ENCODE results near the gene PPP1R37. TPM values are rescaled to one million over a fixed set of nuclear protein-coding genes. Genes with fewer than 3 reads are reported as not detected.

The PPP1R37 gene
- polyA plus RNA-seq, 1 donor from 2014 or later = 53.7 TPM

DNA sequence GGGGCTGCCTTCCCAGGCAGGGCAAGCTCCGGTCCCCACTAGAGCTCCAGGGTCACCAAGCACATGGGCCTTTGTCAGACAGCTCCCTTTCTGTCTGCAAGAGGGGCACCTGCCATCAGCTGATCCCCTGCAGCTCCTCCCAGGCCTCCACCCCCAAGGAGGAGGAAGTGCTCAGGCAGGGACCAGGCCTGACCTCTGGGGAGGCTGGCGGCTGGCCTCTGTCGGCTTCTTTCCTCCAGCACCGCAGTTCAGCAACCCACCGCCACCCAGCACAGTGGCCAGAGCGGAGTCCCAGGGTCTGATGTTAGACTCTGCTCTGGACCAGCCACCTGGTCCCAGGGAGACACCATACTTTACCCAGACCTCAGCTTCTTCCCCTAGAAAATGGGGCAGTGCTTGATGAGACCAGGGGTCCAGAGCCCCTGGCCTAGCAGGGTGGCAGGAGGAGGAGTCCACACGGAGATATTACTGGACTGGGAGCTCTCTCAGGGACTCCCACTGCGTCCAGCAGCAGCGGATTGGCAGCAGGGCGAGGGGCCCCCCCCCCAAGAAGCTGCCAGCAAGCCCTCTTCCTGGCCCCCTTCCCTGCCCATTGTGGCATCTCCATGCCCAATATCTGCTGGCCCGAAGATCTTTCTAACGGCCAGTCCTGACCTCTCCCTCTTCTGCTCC is 43.7 kb downstream of the PPP1R37 start (continued):
- TF ChIP-seq POLR2AphosphoS5 (IDR thresholded peaks at IDR 0.05) = no peak

DNA sequence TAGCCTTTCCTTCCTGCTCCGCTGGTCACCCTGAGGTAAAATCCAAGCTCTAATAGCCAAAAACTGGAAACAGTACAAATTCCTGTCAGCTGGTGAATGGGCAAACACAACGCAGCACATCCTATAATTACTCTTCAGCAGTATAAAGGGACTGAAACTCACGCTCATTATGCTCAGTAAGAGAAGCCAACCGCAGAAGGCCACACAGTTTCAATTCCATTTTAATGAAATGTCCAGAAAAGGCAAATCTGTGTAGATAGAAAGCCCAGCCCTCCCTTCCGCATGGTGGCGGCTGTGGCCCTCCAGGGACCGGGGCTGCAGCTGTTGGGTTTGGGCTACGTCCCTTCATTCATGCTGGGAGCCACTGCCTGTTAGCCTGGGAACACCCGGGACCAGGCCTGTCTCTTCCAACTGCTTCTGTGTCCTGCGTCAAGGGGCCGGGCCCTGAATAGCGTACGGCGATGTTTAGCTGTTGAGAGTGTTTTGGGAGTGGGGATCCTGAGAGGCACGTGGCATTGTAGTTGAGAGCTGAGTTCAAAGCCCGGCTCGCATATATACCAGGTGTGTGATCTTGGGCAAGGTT is 44.3 kb downstream of the PPP1R37 start:
- no peaks in the 10 kb centered on the region for H3F3A ChIP-seq (ENCODE audit: insufficient read depth, low read length, poor library complexity, severe bottlenecking)
- H2AFZ ChIP-seq (ENCODE audit: low read depth, low read length) = no peak overlapping the region
- H3K36me3 ChIP-seq (ENCODE audit: insufficient read depth, low read length) = no peaks in the 10 kb centered on the region
- H3K27ac ChIP-seq (ENCODE audit: low read length) = no peak overlapping the region
- H3K4me3 ChIP-seq (ENCODE audit: low read length) = no peak overlapping the region
- H4K20me1 ChIP-seq (ENCODE audit: insufficient read depth) = no peaks in the 10 kb centered on the region
- H3K9me2 ChIP-seq (ENCODE audit: insufficient read depth, low read length) = no peaks in the 10 kb centered on the region
- H3K9ac ChIP-seq (ENCODE audit: low read length) = no peak overlapping the region
- peaks cover 3% of the 10 kb centered on the region for H3K79me2 ChIP-seq (replicated peaks; ENCODE audit: insufficient read depth, low read length)
- H3K9me3 ChIP-seq (ENCODE audit: low read length) = no peaks in the 10 kb centered on the region
- no peak for TF ChIP-seq POLR2AphosphoS5 (IDR thresholded peaks at IDR 0.05)
- no peak for TF ChIP-seq TAF1 (IDR thresholded peaks at IDR 0.05; ENCODE audit: low read depth)
- TF ChIP-seq SMC3 (conservative IDR thresholded peaks at IDR 0.05; ENCODE audit: poor library complexity) = no peak
- TF ChIP-seq, protein P1, sequence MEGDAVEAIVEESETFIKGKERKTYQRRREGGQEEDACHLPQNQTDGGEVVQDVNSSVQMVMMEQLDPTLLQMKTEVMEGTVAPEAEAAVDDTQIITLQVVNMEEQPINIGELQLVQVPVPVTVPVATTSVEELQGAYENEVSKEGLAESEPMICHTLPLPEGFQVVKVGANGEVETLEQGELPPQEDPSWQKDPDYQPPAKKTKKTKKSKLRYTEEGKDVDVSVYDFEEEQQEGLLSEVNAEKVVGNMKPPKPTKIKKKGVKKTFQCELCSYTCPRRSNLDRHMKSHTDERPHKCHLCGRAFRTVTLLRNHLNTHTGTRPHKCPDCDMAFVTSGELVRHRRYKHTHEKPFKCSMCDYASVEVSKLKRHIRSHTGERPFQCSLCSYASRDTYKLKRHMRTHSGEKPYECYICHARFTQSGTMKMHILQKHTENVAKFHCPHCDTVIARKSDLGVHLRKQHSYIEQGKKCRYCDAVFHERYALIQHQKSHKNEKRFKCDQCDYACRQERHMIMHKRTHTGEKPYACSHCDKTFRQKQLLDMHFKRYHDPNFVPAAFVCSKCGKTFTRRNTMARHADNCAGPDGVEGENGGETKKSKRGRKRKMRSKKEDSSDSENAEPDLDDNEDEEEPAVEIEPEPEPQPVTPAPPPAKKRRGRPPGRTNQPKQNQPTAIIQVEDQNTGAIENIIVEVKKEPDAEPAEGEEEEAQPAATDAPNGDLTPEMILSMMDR (IDR thresholded peaks at IDR 0.05; ENCODE audit: poor library complexity, severe bottlenecking) = no peak
- TF ChIP-seq EZH2 (IDR thresholded peaks at IDR 0.05; ENCODE audit: borderline replicate concordance, insufficient read depth, low read length, poor library complexity, severe bottlenecking) = no peak
- no peak for TF ChIP-seq EP300 (conservative IDR thresholded peaks at IDR 0.05; ENCODE audit: poor library complexity, severe bottlenecking)
- TF ChIP-seq RAD21 (conservative IDR thresholded peaks at IDR 0.05) = no peak
- TF ChIP-seq, protein P2, sequence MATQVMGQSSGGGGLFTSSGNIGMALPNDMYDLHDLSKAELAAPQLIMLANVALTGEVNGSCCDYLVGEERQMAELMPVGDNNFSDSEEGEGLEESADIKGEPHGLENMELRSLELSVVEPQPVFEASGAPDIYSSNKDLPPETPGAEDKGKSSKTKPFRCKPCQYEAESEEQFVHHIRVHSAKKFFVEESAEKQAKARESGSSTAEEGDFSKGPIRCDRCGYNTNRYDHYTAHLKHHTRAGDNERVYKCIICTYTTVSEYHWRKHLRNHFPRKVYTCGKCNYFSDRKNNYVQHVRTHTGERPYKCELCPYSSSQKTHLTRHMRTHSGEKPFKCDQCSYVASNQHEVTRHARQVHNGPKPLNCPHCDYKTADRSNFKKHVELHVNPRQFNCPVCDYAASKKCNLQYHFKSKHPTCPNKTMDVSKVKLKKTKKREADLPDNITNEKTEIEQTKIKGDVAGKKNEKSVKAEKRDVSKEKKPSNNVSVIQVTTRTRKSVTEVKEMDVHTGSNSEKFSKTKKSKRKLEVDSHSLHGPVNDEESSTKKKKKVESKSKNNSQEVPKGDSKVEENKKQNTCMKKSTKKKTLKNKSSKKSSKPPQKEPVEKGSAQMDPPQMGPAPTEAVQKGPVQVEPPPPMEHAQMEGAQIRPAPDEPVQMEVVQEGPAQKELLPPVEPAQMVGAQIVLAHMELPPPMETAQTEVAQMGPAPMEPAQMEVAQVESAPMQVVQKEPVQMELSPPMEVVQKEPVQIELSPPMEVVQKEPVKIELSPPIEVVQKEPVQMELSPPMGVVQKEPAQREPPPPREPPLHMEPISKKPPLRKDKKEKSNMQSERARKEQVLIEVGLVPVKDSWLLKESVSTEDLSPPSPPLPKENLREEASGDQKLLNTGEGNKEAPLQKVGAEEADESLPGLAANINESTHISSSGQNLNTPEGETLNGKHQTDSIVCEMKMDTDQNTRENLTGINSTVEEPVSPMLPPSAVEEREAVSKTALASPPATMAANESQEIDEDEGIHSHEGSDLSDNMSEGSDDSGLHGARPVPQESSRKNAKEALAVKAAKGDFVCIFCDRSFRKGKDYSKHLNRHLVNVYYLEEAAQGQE (IDR thresholded peaks at IDR 0.05; ENCODE audit: borderline replicate concordance) = no peak
- no peak for TF ChIP-seq MXI1 (conservative IDR thresholded peaks at IDR 0.05; ENCODE audit: poor library complexity, severe bottlenecking)
- H3K27me3 ChIP-seq (ENCODE audit: insufficient read depth, low read depth, low read length) = no peaks in the 10 kb centered on the region
- no peak overlapping the region for H3K4me2 ChIP-seq (ENCODE audit: low read length)

DNA sequence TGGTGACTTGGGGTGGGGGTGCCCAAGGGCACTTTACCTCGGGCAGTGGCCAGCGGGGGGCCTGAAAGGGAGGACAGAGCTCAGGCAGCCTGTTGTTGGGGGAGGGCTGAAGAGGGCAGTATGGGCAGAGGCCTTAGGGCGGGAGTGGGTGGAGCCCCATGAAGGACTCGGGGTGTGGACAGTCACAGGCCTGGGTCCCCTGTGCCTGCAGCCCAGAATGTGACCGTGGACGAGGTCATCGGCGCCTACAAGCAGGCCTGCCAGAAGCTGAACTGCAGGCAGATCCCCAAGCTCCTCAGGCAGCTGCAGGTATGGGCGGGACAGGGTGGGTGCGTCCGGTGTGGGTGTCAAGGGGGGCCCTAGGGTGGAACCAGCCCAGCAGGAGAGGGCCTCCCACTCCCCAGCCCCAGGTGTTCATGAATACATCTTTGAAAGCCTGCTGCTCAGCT is 45.3 kb downstream of the PPP1R37 start:
- Histone ChIP-seq H3K4me2 (ENCODE audit: low read length) (no peak overlapping the region), H3K9ac (ENCODE audit: low read length) (no peak overlapping the region), H3K4me3 (ENCODE audit: low read length) (no peak overlapping the region), H3K9me2 (ENCODE audit: insufficient read depth, low read length) (no peaks in the 10 kb centered on the region), H4K20me1 (ENCODE audit: insufficient read depth) (no peaks in the 10 kb centered on the region), H3K27ac (ENCODE audit: low read length) (no peak overlapping the region), H3K9me3 (ENCODE audit: low read length) (no peaks in the 10 kb centered on the region), H3F3A (ENCODE audit: insufficient read depth, low read length, poor library complexity, severe bottlenecking) (no peaks in the 10 kb centered on the region), H3K79me2 (replicated peaks; ENCODE audit: insufficient read depth, low read length) (peaks cover 3% of the 10 kb centered on the region), H3K27me3 (ENCODE audit: insufficient read depth, low read depth, low read length) (no peaks in the 10 kb centered on the region), H2AFZ (ENCODE audit: low read depth, low read length) (no peak overlapping the region), H3K36me3 (ENCODE audit: insufficient read depth, low read length) (no peaks in the 10 kb centered on the region)
- TF ChIP-seq SMC3 (conservative IDR thresholded peaks at IDR 0.05; ENCODE audit: poor library complexity) (no peak), RAD21 (conservative IDR thresholded peaks at IDR 0.05) (no peak), EZH2 (IDR thresholded peaks at IDR 0.05; ENCODE audit: borderline replicate concordance, insufficient read depth, low read length, poor library complexity, severe bottlenecking) (no peak), TAF1 (IDR thresholded peaks at IDR 0.05; ENCODE audit: low read depth) (no peak), MXI1 (conservative IDR thresholded peaks at IDR 0.05; ENCODE audit: poor library complexity, severe bottlenecking) (no peak), EP300 (conservative IDR thresholded peaks at IDR 0.05; ENCODE audit: poor library complexity, severe bottlenecking) (no peak), POLR2AphosphoS5 (IDR thresholded peaks at IDR 0.05) (no peak)
- TF ChIP-seq, protein P1 (IDR thresholded peaks at IDR 0.05; ENCODE audit: poor library complexity, severe bottlenecking) = no peak
- TF ChIP-seq, protein P2 (IDR thresholded peaks at IDR 0.05; ENCODE audit: borderline replicate concordance) = no peak
